GM18498 (cell line): ENCODE measurements around the gene RXRA.

ENCODE experiments used
- ATAC-seq: cut with Tn5 transposase; IDR thresholded peaks from one replicate; pipeline ENCODE4 v1.9.1; 2021; ENCODE audit warnings: mild to moderate bottlenecking, moderate library complexity; ENCODE audit not compliant: unreplicated experiment

Gene RXRA

GRCh38 chr9:134349936-134350335 lies 23.7 kb downstream of the RXRA start:
- no peak for ATAC-seq

- ATAC-seq = no peak
Observed at GRCh38 chr9:134350416-134350994, 24.2 kb downstream of the RXRA start.

- ATAC-seq = no peak
Observed at GRCh38 chr9:134351606-134352176, 25.4 kb downstream of the RXRA start.

DNA sequence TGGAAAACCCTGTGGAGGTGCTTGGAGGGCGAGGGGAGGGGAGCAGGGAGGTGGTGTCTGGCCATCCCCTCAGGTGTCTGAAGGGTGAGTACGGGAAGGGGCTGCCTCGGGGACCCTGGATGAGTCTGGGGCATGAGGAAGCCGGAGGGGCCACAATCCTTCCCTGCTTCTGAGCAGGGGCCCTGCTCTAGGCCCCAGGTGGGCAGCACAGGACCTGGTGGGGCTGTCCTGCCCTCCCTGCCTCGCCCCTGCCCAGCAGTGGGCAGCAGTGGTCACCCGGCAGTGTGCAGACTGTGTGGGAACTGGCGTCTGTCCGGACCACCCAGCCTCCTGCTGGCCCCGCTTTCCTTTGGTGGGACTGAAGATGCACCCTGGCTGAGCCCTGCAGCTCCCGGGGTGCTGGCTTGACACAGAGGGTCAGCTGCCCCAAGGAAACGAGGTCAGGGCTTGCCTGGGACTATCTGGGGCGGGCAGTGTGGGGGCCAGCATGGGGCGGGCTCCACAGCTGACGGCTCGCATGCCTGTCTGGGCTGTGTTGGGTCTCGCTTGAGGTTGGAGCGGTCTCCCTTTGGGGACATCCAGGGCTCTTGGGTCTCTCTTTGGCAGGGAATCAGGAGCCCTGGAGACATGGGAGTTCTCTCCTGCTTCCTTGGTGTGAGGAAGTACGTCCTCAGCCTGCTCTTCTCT lies 26.1 kb downstream of the RXRA start:
- ATAC-seq = no peak

- no peak for ATAC-seq
Observed at GRCh38 chr9:134353539-134353938, 27.3 kb downstream of the RXRA start.

DNA sequence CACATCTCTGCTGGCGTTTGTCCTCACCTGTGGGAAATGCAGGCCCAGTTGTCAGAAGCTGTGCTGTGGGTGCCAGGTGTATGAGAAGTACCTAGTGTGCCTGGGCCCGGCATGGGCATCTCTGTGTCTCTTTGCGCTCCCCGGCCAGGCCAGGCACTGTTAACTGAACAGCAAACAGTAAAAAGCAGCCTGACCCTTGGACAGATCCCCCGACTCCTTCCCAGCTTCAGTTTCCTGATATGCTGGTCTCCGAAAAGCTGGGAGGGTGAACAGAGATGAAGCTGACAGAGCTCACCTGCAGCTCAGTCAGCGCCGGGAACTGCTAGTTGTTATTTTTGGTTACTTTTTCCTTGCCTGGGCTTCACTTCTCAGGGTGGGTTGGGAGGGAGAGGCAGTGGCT lies 28.9 kb downstream of the RXRA start:
- no peak for ATAC-seq

- ATAC-seq = no peak
Observed at GRCh38 chr9:134355561-134356279, 29.5 kb downstream of the RXRA start.

GRCh38 chr9:134356496-134357470 lies 30.5 kb downstream of the RXRA start:
- no peak for ATAC-seq

DNA sequence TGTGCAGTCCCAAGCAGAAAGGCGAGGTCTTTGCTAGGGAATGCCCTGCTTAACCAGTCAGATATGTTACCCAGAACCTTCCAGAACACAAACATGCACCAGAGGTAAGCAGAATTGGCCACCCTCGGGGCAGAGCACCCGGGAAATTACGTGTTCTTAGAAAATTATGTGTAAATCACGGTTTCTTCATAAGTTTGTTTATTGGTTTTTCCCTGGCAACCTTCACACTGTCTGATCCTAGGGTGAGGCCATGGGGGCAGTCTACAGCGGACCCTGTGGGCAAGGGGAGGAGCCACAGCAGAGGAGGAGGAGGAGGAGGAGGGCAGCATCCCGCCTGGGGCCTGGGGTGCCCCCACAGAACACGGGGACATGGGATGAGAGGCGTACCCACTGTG lies 31.4 kb downstream of the RXRA start:
- ATAC-seq = no peak

DNA sequence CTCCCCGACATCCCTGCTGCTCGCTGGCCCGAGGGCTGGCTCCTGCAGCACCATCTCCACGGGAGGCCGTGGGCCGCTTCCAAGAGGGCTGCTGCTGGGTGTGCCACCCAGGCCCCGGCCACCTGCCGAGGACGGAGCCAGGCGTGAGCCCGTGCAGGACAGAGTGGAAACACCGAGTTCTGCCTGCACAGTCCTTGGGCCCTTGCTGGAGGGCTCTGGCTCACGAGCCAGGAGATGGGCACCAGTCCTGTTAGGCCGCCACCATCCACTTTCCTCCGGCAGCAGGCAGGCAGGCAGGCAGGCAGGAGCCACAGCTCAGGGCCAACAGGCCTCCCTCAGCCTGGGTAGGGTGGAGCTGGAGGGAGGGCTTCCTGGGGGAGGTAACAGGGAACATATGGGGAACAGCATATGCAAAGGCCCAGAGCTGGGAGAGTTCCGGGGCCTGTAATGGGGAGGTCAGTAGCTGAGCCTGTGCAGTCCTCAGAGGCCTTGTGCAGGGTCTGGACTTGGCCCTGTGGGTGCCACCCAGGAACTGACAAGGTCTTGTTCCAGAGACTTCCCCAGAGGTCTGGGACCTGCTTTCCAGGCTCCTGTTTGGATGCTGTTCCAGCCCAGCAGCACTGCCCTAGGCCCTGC lies 31.9 kb downstream of the RXRA start:
- no peak for ATAC-seq

DNA sequence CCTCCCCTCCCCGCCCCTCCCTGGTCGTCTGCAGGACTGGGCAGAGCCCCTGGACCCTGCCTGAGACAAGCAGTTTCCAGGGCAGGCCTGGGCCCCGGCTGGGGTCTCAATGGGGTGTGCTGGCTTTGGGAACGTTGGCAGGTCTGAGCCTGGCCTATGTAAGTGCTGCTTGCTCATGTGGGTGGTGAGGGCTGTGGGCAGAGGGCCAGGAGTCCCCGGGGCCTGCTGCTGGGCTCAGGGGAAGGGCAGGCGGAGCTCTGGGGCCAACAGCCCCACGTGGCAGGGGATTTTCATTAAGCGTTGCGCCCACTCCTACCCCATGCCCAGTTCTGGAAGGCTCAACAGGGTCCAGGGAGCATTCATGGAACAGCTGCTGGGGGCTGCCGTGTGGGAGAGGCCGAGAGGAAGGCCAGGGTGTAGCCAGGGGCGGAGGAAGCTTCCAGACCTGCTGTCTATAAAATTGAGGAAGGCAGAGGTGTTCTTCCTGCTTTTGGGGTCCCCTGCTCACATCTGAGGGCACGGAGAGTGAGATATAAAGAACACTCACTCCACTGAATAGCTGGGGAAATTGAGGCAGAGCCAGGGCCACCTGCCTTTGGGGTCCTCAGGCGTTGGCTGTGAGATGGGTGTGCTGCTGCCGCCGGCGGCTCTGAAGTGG lies 32.5 kb downstream of the RXRA start:
- no peak for ATAC-seq

DNA sequence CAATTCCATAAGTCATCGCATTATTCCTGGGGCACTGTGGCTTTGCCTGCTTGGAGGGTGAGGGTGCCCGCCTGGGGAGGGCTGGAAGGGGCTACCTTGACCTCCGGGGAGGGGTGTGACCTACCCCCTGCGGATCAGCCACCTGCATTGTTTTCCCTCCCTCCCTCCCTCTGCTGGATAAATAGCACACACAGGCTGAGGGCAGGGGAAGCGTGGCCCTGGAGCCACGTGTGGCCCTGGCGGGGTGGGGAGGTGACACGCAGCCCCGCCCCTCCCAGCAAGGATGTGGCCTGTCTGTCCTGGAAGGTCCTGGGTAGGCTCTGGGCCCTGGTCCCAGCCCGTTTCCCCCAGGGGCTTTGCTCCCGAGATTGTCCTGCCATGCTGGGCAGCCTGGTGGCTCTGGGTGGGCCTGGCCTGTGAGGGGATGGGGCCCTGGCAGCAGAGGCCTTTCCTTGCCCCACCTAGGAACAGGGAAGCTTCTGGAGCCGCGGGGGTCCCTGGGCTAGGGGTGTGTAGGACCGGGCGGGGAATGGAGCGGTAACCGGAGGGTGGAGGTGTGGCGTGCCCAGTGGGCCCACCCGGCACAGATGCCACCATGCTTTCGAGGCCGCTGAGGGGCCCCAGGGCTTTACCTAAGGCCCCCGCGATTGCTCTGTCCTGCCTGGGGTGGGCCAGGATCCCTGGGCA lies 33.4 kb downstream of the RXRA start:
- no peak for ATAC-seq

- no peak for ATAC-seq
Observed at GRCh38 chr9:134360180-134360759, 34.0 kb downstream of the RXRA start.

GRCh38 chr9:134360897-134361296 lies 34.6 kb downstream of the RXRA start:
- no peak for ATAC-seq

- no peak for ATAC-seq
Observed at GRCh38 chr9:134361426-134361825, 35.2 kb downstream of the RXRA start.

DNA sequence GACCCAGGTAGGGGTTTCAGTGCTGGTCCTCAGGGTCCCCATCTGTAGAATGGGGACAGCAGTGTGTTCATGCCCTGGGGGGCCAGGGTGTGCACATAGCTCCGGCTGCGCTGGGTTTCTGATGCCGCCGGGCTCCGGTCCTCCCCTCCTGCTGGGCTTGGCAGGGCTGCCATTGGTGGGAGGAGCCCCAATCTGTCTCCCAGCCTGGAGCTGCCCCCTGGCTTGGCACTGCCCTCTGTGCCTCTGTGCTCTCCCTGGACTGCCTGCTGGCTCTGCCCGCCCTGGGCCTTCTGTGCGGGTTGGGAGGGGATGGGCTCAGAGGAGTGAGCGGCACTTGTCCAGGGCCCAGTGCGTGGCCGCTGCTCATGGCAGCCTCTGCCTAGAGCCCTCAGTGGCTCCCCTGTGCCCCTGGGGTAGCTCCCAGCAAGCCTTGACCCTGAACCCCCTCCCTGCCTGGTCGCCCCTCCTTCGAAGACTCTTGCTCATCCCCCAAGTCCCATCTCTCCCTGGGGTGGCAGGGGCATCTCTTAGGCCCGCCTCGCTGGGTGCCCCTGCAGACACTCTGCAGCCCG lies 35.7 kb downstream of the RXRA start:
- no peak for ATAC-seq

- no peak for ATAC-seq
Observed at GRCh38 chr9:134363450-134363849, 37.2 kb downstream of the RXRA start.

GRCh38 chr9:134364391-134365114 lies 38.3 kb downstream of the RXRA start:
- no peak for ATAC-seq
